Measurements from ENCODE around the gene FGFBP1. TPM values are rescaled to one million over a fixed set of nuclear protein-coding genes. Genes with fewer than 3 reads are reported as not detected.

FGFBP1 gene
- total RNA-seq, 1 experiment from 2014 or later = 5.0 TPM

- Mint-ChIP-seq H3K27ac (ENCODE audit: unreplicated experiment) (no peak overlapping the region), H3K36me3 (ENCODE audit: insufficient read depth, unreplicated experiment) (no peaks in the 10 kb centered on the region), H3K27me3 (ENCODE audit: unreplicated experiment) (no peaks in the 10 kb centered on the region), H3K4me1 (ENCODE audit: low read depth, unreplicated experiment) (no peaks in the 10 kb centered on the region), H3K4me3 (ENCODE audit: low read depth, unreplicated experiment) (no peak overlapping the region), H3K9me3 (ENCODE audit: low read depth, unreplicated experiment) (no peaks in the 10 kb centered on the region)
- intact Hi-C loops (cut with micrococcal nuclease; ENCODE audit: unreplicated experiment) = no loop called here
- TF ChIP-seq, protein P1, sequence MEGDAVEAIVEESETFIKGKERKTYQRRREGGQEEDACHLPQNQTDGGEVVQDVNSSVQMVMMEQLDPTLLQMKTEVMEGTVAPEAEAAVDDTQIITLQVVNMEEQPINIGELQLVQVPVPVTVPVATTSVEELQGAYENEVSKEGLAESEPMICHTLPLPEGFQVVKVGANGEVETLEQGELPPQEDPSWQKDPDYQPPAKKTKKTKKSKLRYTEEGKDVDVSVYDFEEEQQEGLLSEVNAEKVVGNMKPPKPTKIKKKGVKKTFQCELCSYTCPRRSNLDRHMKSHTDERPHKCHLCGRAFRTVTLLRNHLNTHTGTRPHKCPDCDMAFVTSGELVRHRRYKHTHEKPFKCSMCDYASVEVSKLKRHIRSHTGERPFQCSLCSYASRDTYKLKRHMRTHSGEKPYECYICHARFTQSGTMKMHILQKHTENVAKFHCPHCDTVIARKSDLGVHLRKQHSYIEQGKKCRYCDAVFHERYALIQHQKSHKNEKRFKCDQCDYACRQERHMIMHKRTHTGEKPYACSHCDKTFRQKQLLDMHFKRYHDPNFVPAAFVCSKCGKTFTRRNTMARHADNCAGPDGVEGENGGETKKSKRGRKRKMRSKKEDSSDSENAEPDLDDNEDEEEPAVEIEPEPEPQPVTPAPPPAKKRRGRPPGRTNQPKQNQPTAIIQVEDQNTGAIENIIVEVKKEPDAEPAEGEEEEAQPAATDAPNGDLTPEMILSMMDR (IDR thresholded peaks at IDR 0.05; ENCODE audit: unreplicated experiment) = no peak
- CTCF ChIA-PET = no interaction called here
- DNase-seq = no peak
- BruUV-seq (replicated peaks) = no TSS peak
These were observed 44.4 kb upstream of the FGFBP1 start for GRCh38 chr4:15982842-15983524.

- Mint-ChIP-seq H3K9me3 (ENCODE audit: low read depth, unreplicated experiment) (no peaks in the 10 kb centered on the region), H3K27ac (ENCODE audit: unreplicated experiment) (no peak overlapping the region)
These were observed 38.2 kb upstream of the FGFBP1 start for GRCh38 chr4:15976456-15977447.

GRCh38 chr4:15971068-15971801, 32.7 kb upstream of the FGFBP1 start:
- Mint-ChIP-seq H3K27ac (ENCODE audit: unreplicated experiment) (no peak overlapping the region), H3K27me3 (ENCODE audit: unreplicated experiment) (no peaks in the 10 kb centered on the region), H3K9me3 (ENCODE audit: low read depth, unreplicated experiment) (no peaks in the 10 kb centered on the region), H3K36me3 (ENCODE audit: insufficient read depth, unreplicated experiment) (no peaks in the 10 kb centered on the region), H3K4me1 (ENCODE audit: low read depth, unreplicated experiment) (no peaks in the 10 kb centered on the region), H3K4me3 (ENCODE audit: low read depth, unreplicated experiment) (no peak overlapping the region)
- TF ChIP-seq, protein P1 (IDR thresholded peaks at IDR 0.05; ENCODE audit: unreplicated experiment) = no peak
- DNase-seq = no peak
- intact Hi-C loops (cut with micrococcal nuclease; ENCODE audit: unreplicated experiment) = no loop called here
- CTCF ChIA-PET = no interaction called here
- BruUV-seq (replicated peaks) = no TSS peak

More at GRCh38 chr4:15976456-15977447, 38.2 kb upstream of the FGFBP1 start:
- Mint-ChIP-seq H3K27me3 (ENCODE audit: unreplicated experiment) (no peaks in the 10 kb centered on the region), H3K36me3 (ENCODE audit: insufficient read depth, unreplicated experiment) (no peaks in the 10 kb centered on the region), H3K4me3 (ENCODE audit: low read depth, unreplicated experiment) (no peak overlapping the region), H3K4me1 (ENCODE audit: low read depth, unreplicated experiment) (no peaks in the 10 kb centered on the region)
- no TSS peak for BruUV-seq (replicated peaks)
- intact Hi-C loops (cut with micrococcal nuclease; ENCODE audit: unreplicated experiment) = no loop called here
- TF ChIP-seq, protein P1 (IDR thresholded peaks at IDR 0.05; ENCODE audit: unreplicated experiment) = no peak
- DNase-seq = no peak
- CTCF ChIA-PET = interaction anchor here (0.6 kb wide), 1 partner anchor 63 kb away, joined by 3 read pairs; no protein-coding TSS in a partner anchor

DNA sequence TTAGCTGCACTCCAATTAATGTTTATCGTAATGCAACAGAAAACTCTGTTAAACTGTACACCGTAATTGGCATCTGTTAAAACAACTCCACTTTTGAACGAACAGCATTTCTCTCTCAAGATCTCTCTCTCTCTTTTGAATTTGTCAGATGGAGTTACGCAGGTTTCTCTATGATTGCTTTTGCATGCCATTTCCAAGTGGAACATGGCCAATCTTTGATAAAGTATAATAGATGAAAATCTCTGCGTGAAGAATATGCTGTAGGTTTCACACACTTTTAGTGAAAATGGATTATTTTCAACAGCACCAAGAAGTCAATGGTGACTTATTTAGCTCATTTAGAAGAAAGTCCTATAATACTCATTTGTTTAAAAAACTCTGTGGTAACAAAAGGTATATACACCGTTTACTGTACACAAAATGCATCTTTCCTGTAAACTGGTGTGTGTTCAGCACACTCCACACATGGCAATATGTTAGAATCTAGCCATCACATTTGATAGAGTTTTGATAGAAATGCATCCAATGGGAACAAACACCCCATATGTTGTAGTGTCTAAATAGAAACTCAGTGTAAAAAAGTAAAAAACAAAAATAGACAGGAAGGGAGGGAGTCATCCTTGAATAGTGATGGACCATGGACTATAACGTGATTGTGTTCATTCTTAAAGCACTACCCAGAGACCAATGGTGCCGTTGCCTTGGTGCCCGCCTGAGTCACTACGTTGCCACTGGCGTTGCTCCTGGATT, 30.2 kb upstream of the FGFBP1 start:
- H3K36me3 Mint-ChIP-seq (ENCODE audit: insufficient read depth, unreplicated experiment) = no peaks in the 10 kb centered on the region
- no peaks in the 10 kb centered on the region for H3K4me1 Mint-ChIP-seq (ENCODE audit: low read depth, unreplicated experiment)
- H3K4me3 Mint-ChIP-seq (ENCODE audit: low read depth, unreplicated experiment) = no peak overlapping the region
- CTCF ChIA-PET = no interaction called here
- no peak overlapping the region for H3K27ac Mint-ChIP-seq (ENCODE audit: unreplicated experiment)
- no peaks in the 10 kb centered on the region for H3K27me3 Mint-ChIP-seq (ENCODE audit: unreplicated experiment)
- no peak for DNase-seq
- H3K9me3 Mint-ChIP-seq (ENCODE audit: low read depth, unreplicated experiment) = no peaks in the 10 kb centered on the region
- TF ChIP-seq, protein P1 (IDR thresholded peaks at IDR 0.05; ENCODE audit: unreplicated experiment) = no peak
- intact Hi-C loops (cut with micrococcal nuclease; ENCODE audit: unreplicated experiment) = no loop called here
- BruUV-seq (replicated peaks) = TSS peak; percentile 57
